H1 (cell line): ENCODE results near the gene DYNLT5. TPM values are rescaled to one million over a fixed set of nuclear protein-coding genes. Genes with fewer than 3 reads are reported as not detected.

Experiments
- CTCF ChIA-PET: fragments of 300-600 bp; sonication (Branson Sonifier 250); formaldehyde crosslinking; loops from one replicate; lab custom pipeline; 2021; ENCODE audit not compliant: partially characterized antibody; lab: Charles Lee
- POLR2A ChIA-PET: fragments of 300-600 bp; sonication (Branson Sonifier 250); formaldehyde crosslinking; loops from one replicate; lab custom pipeline; 2021; ENCODE audit warnings: inconsistent platforms; ENCODE audit not compliant: partially characterized antibody; lab: Charles Lee
- DNase-seq, 2 experiments: peaks; one replicate each; pipeline versions ENCODE4 v3.0.0 to v3.0.0-alpha.2; 2010 to 2022; ENCODE audit warnings: low spot score in 2 of 2, low read depth in 1 of 2, mixed read lengths in 1 of 2
- FAIRE-seq: peaks from 2 replicates; lab custom pipeline; 2011; peaks lifted over from hg19 to GRCh38; lab: Jason Lieb, UNC
- H2AFZ ChIP-seq: 2 replicates; pipeline ENCODE4 v1.8.1; 2012; ENCODE audit warnings: low read length, inconsistent platforms
- H2AK5ac ChIP-seq: 2 replicates; pipeline ENCODE4 v1.6.1; 2013; ENCODE audit warnings: low read depth, low read length
- H2BK120ac ChIP-seq: replicated peaks from 2 replicates; pipeline ENCODE3; 2013; ENCODE audit warnings: low read depth, low read length, inconsistent platforms
- H2BK12ac ChIP-seq: 2 replicates; pipeline ENCODE4 v1.6.1; 2013; ENCODE audit warnings: low read depth, low read length
- H2BK15ac ChIP-seq: 2 replicates; pipeline ENCODE4 v1.6.1; 2013; ENCODE audit warnings: low read length
- H2BK20ac ChIP-seq: 2 replicates; pipeline ENCODE4 v1.6.1; 2013; ENCODE audit warnings: low read length
- H2BK5ac ChIP-seq: 2 replicates; pipeline ENCODE4 v1.6.1; 2013; ENCODE audit warnings: low read depth, low read length
- H3K14ac ChIP-seq: 2 replicates; pipeline ENCODE4 v1.6.1; 2013; ENCODE audit warnings: inconsistent platforms; ENCODE audit not compliant: insufficient read length
- H3K18ac ChIP-seq: 2 replicates; pipeline ENCODE4 v1.6.1; 2013; ENCODE audit warnings: low read length; ENCODE audit errors: extremely low read depth
- H3K23ac ChIP-seq: 2 replicates; pipeline ENCODE4 v1.6.1; 2013; ENCODE audit warnings: inconsistent platforms; ENCODE audit not compliant: insufficient read length
- H3K23me2 ChIP-seq: 2 replicates; pipeline ENCODE4 v1.6.1; 2013; ENCODE audit warnings: low read depth, low read length
- H3K27ac ChIP-seq: 2 replicates; pipeline ENCODE4 v1.6.1; 2011; ENCODE audit warnings: low read depth, low read length, inconsistent platforms
- H3K27me3 ChIP-seq, 4 experiments: replicated peaks in 1 of 4; 1 replicate in 1 of 4; 2 replicates in 3 of 4; pipeline versions ENCODE4 v1.6.1 to v1.8.1; 2011 to 2013; ENCODE audit warnings: low read length in 3 of 4, mild to moderate bottlenecking in 3 of 4, inconsistent platforms in 2 of 4, mixed read lengths in 2 of 4, moderate library complexity in 1 of 4; ENCODE audit not compliant: control insufficient read depth in 3 of 4, insufficient read depth in 3 of 4; ENCODE audit errors: extremely low read depth in 1 of 4
- H3K36me3 ChIP-seq, 4 experiments: 2 replicates each; pipeline versions ENCODE4 v1.6.1 to v1.8.1; 2011 to 2013; ENCODE audit warnings: mild to moderate bottlenecking in 4 of 4, low read length in 3 of 4, moderate library complexity in 2 of 4, control low read depth in 1 of 4, inconsistent platforms in 1 of 4; ENCODE audit not compliant: insufficient read depth in 4 of 4, control insufficient read depth in 2 of 4
- H3K4ac ChIP-seq: replicated peaks from 2 replicates; pipeline ENCODE3; 2013; ENCODE audit warnings: low read length, low read depth, mixed read lengths, inconsistent platforms; ENCODE audit not compliant: insufficient read length
- H3K4me1 ChIP-seq, 4 experiments: replicated peaks in 1 of 4; 1 replicate in 1 of 4; 2 replicates in 3 of 4; pipeline versions ENCODE4 v1.6.1 to v1.8.1; 2011 to 2013; ENCODE audit warnings: low read length in 3 of 4, inconsistent platforms in 2 of 4, mixed read lengths in 1 of 4; ENCODE audit not compliant: insufficient read depth in 4 of 4, control insufficient read depth in 3 of 4
- H3K4me2 ChIP-seq, 2 experiments: 2 replicates each; pipeline versions ENCODE4 v1.6.1 to v1.8.1; 2011 to 2013; ENCODE audit warnings: low read depth in 2 of 2, low read length in 2 of 2, control low read depth in 1 of 2, inconsistent platforms in 1 of 2, mild to moderate bottlenecking in 1 of 2; ENCODE audit not compliant: insufficient read depth in 1 of 2
- H3K4me3 ChIP-seq, 4 experiments: fragments of 200-600, 300-600 bp in 1 of 4; sonication (generic), shearing (Covaris generic), sonication (Bioruptor Twin) in 1 of 4; 2 replicates each; pipeline versions ENCODE4 v1.5.1 to v1.8.1; 2011 to 2016; ENCODE audit warnings: low read length in 4 of 4, low read depth in 3 of 4, control low read depth in 2 of 4, inconsistent platforms in 2 of 4, mild to moderate bottlenecking in 2 of 4, mixed read lengths in 1 of 4, moderate library complexity in 1 of 4; ENCODE audit not compliant: insufficient read depth in 2 of 4; ENCODE audit errors: extremely low read depth in 1 of 4
- H3K56ac ChIP-seq: replicated peaks from 2 replicates; pipeline ENCODE3; 2013; ENCODE audit warnings: low read depth, mild to moderate bottlenecking, mixed read lengths, low read length, inconsistent platforms; ENCODE audit not compliant: insufficient read length
- H3K79me1 ChIP-seq: 2 replicates; pipeline ENCODE4 v1.6.1; 2013; ENCODE audit warnings: low read depth, low read length, control low read depth
- H3K79me2 ChIP-seq, 2 experiments: 2 replicates each; pipeline versions ENCODE4 v1.6.1 to v1.8.1; 2012 to 2013; ENCODE audit warnings: low read length in 2 of 2, mild to moderate bottlenecking in 2 of 2, inconsistent platforms in 1 of 2; ENCODE audit not compliant: insufficient read depth in 2 of 2, control insufficient read depth in 1 of 2
- H3K9ac ChIP-seq, 4 experiments: replicated peaks in 1 of 4; 1 replicate in 1 of 4; 2 replicates in 3 of 4; pipeline versions ENCODE4 v1.6.1 to v1.8.1; 2011 to 2013; ENCODE audit warnings: low read depth in 3 of 4, low read length in 3 of 4, control low read depth in 2 of 4, mild to moderate bottlenecking in 2 of 4, moderate library complexity in 2 of 4, inconsistent platforms in 1 of 4; ENCODE audit errors: extremely low read depth in 1 of 4
- H3K9me3 ChIP-seq, 2 experiments: 2 replicates each; pipeline versions ENCODE4 v1.6.1 to v1.8.1; 2012 to 2013; ENCODE audit warnings: mild to moderate bottlenecking in 2 of 2, moderate library complexity in 2 of 2, control low read depth in 1 of 2, inconsistent platforms in 1 of 2, low read depth in 1 of 2, low read length in 1 of 2, mixed read lengths in 1 of 2; ENCODE audit not compliant: insufficient read depth in 2 of 2
- H4K20me1 ChIP-seq, 2 experiments: replicated peaks in 1 of 2; 2 replicates each; pipeline versions ENCODE3 to v1.8.1; 2011 to 2013; ENCODE audit warnings: inconsistent platforms in 2 of 2, low read length in 2 of 2, mild to moderate bottlenecking in 1 of 2; ENCODE audit not compliant: insufficient read depth in 2 of 2, control insufficient read depth in 1 of 2
- H4K5ac ChIP-seq: 2 replicates; pipeline ENCODE4 v1.6.1; 2013; ENCODE audit warnings: low read length, low read depth, mixed read lengths, inconsistent platforms; ENCODE audit not compliant: insufficient read length
- H4K8ac ChIP-seq: 2 replicates; pipeline ENCODE4 v1.8.0; 2013; ENCODE audit warnings: mild to moderate bottlenecking, moderate library complexity, low read length, inconsistent platforms; ENCODE audit not compliant: insufficient read depth; ENCODE audit errors: extremely low read depth
- H4K91ac ChIP-seq: replicated peaks from 2 replicates; pipeline ENCODE3; 2013; ENCODE audit warnings: low read length, mixed read lengths, inconsistent platforms; ENCODE audit not compliant: insufficient read length
- ASH2L ChIP-seq: fragments of 200-600, 300-600 bp; sonication (generic); IDR thresholded peaks from one replicate; pipeline ENCODE4 v1.7.1; 2017; ENCODE audit warnings: low read length
- CBX5 ChIP-seq: fragments of 300-800, 300-1000 bp; sonication (generic); IDR thresholded peaks from 2 replicates; pipeline ENCODE4 v1.7.1; 2016; ENCODE audit warnings: antibody characterized with exemption, low read length, low read depth
- CBX8 ChIP-seq: fragments of 300-800, 300-1000 bp; sonication (generic); IDR thresholded peaks from 2 replicates; pipeline ENCODE4 v1.7.1; 2016; ENCODE audit warnings: low read depth, low read length, borderline replicate concordance
- EP300 ChIP-seq, 2 experiments: IDR thresholded peaks; 1 replicate in 1 of 2; 2 replicates in 1 of 2; pipeline ENCODE4 v1.6.1; 2011 to 2012; ENCODE audit warnings: low read depth in 2 of 2, low read length in 2 of 2, mild to moderate bottlenecking in 2 of 2, borderline replicate concordance in 1 of 2, inconsistent platforms in 1 of 2, moderate library complexity in 1 of 2
- GTF2F1 ChIP-seq: IDR thresholded peaks from 2 replicates; pipeline ENCODE4 v1.6.1; 2012; ENCODE audit warnings: low read depth, low read length, improper control_type of control experiment, borderline replicate concordance
- KDM4A ChIP-seq: IDR thresholded peaks from one replicate; pipeline ENCODE4 v1.7.1; 2012; ENCODE audit warnings: low read depth, mild to moderate bottlenecking, moderate library complexity, low read length, inconsistent platforms; ENCODE audit not compliant: severe bottlenecking
- KDM5A ChIP-seq: fragments of 200-600 bp; IDR thresholded peaks from 2 replicates; pipeline ENCODE4 v1.7.1; 2012; ENCODE audit warnings: mild to moderate bottlenecking, low read length, inconsistent platforms, mixed read lengths
- RAD21 ChIP-seq, 2 experiments: IDR thresholded peaks in 1 of 2; conservative IDR thresholded peaks in 1 of 2; 2 replicates each; pipeline ENCODE4 v1.6.1; 2011; ENCODE audit warnings: low read depth in 2 of 2, low read length in 2 of 2, improper control_type of control experiment in 1 of 2, inconsistent platforms in 1 of 2, mild to moderate bottlenecking in 1 of 2, moderate library complexity in 1 of 2
- SAP30 ChIP-seq: fragments of 300-600 bp; sonication (generic); IDR thresholded peaks from 2 replicates; pipeline ENCODE4 v1.7.1; 2012; ENCODE audit warnings: low read length, moderate library complexity, mild to moderate bottlenecking, inconsistent platforms; ENCODE audit not compliant: insufficient read depth, insufficient replicate concordance
- SP1 ChIP-seq: IDR thresholded peaks from 2 replicates; pipeline ENCODE4 v1.6.1; 2011; ENCODE audit warnings: low read depth, low read length
- SP2 ChIP-seq: IDR thresholded peaks from 2 replicates; pipeline ENCODE4 v1.6.1; 2012; ENCODE audit warnings: mild to moderate bottlenecking, low read length, inconsistent platforms
- SUZ12 ChIP-seq: fragments of 200-600 bp; sonication (generic); IDR thresholded peaks from 2 replicates; pipeline ENCODE4 v1.6.1; 2012; ENCODE audit warnings: mild to moderate bottlenecking, inconsistent platforms, low read length, moderate library complexity, mixed read lengths
- YY1 ChIP-seq: IDR thresholded peaks from 2 replicates; pipeline ENCODE4 v1.6.1; 2011; ENCODE audit warnings: low read depth, mild to moderate bottlenecking, low read length
- WGBS, 2 experiments: shearing (Covaris generic) in 1 of 2; methylation state at CpG; one replicate each; pipeline versions ENCODE4 v1.1.6 to v1.1.7; 2013 to 2015; ENCODE audit warnings: low lambda C conversion rate in 2 of 2, mixed read lengths in 2 of 2, inconsistent platforms in 1 of 2, low coverage in 1 of 2, missing lambda C conversion rate in 1 of 2; ENCODE audit not compliant: insufficient replicate concordance in 2 of 2, insufficient coverage in 1 of 2, insufficient read length in 1 of 2; ENCODE audit errors: extremely low coverage in 1 of 2, missing lambda C conversion rate in 1 of 2; 5-methylcytosine and 5-hydroxymethylcytosine counted together
- polyA plus RNA-seq, 7 experiments: library from polyadenylated mRNA; depleted of rRNA in 3 of 7; stranded (reverse) in 5 of 7; unstranded in 2 of 7; fragments of >200 nt in 5 of 7; fragments of 200-250 nt in 2 of 7; gene quantifications; 1 replicate in 5 of 7; 2 replicates in 1 of 7; 4 replicates in 1 of 7; pipeline versions ENCODE4 v1.2.1 to v1.2.3, GENCODE V29; 2011 to 2013; ENCODE audit warnings: missing spikeins in 2 of 7, mixed read lengths in 2 of 7
- total RNA-seq: library from RNA; stranded (reverse); fragmentation: NEBNext Ultra II Directional; extraction: Animal tissue kit (Norgen Biotek cat#: 25700); gene quantifications from 2 replicates; pipeline ENCODE4 v1.2.1, GENCODE V29; 2021
- TF ChIP-seq, protein P1 (sequence below): IDR thresholded peaks from 2 replicates; pipeline ENCODE4 v1.6.1; 2012; ENCODE audit warnings: inconsistent platforms

DYNLT5 gene
- total and polyA plus RNA-seq, 2 of the 8 experiments (the other 6 are each of a cell fraction or from before 2014, with no cell fraction given): 0.93 to 1.5 TPM

DNA sequence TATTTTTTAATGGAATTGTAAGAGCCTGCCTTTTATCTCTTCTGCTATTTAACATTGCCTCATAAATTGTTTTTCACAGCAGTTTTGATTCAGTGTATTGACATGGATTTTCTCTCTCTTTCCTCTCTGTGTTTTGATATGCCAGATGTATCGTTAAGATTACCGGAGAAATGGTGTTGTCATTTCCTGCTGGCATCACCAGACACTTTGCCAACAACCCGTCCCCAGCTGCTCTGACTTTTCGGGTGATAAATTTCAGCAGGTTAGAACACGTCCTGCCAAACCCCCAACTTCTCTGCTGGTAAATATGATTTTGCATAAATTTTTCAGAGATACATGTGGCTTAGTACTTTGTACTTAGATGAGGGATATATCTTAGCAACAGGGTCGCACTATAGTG is 23.1 kb upstream of the DYNLT5 start:
- no peak overlapping the region for H2BK15ac ChIP-seq
- no peaks in the 10 kb centered on the region for H3K36me3 ChIP-seq
- H4K20me1 ChIP-seq: no peaks in the 10 kb centered on the region
- WGBS, 2 experiments: 91% methylated on average over 6 of the region's 6 CpGs; no CpG with 5 or more reads in 1 of the 2 experiments
- no peak overlapping the region for H3K4me2 ChIP-seq
- no peak overlapping the region for H2BK12ac ChIP-seq
- H3K23ac ChIP-seq: no peak overlapping the region
- no peaks in the 10 kb centered on the region for H3K9me3 ChIP-seq
- no peaks in the 10 kb centered on the region for H3K79me1 ChIP-seq
- H3K27ac ChIP-seq: no peak overlapping the region
- no peak overlapping the region for H2AFZ ChIP-seq
- DNase-seq: no peak
- H3K4ac ChIP-seq: no peak overlapping the region
- no peak overlapping the region for H2AK5ac ChIP-seq
- H4K91ac ChIP-seq: no peak overlapping the region
- H4K5ac ChIP-seq: no peak overlapping the region
- H2BK5ac ChIP-seq: no peak overlapping the region
- no peak overlapping the region for H3K56ac ChIP-seq
- no peak overlapping the region for H2BK120ac ChIP-seq
- no peak overlapping the region for H3K4me3 ChIP-seq
- H3K18ac ChIP-seq: no peak overlapping the region
- no peaks in the 10 kb centered on the region for H3K27me3 ChIP-seq
- no peak for FAIRE-seq
- H3K4me1 ChIP-seq: peaks cover 0 to 4% (median 2%) of the 10 kb centered on the region in 4 experiments; a peak in 2 of 7 replicates
- H3K79me2 ChIP-seq: no peaks in the 10 kb centered on the region
- ChIA-PET CTCF (interaction anchor here (2.2 kb wide), 1 partner anchor 10 kb away, joined by 8 read pairs; no protein-coding TSS in a partner anchor), POLR2A (no interaction called here)
- no peak overlapping the region for H3K14ac ChIP-seq
- no peaks in the 10 kb centered on the region for H3K23me2 ChIP-seq
- H4K8ac ChIP-seq: no peak overlapping the region
- H2BK20ac ChIP-seq: no peak overlapping the region
- no peak overlapping the region for H3K9ac ChIP-seq
- no peak for TF ChIP-seq KDM5A
- no peak for TF ChIP-seq CBX5
- TF ChIP-seq, protein P1, sequence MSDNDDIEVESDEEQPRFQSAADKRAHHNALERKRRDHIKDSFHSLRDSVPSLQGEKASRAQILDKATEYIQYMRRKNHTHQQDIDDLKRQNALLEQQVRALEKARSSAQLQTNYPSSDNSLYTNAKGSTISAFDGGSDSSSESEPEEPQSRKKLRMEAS: no peak
- no peak for TF ChIP-seq ASH2L
- no peak for TF ChIP-seq YY1
- no peak for TF ChIP-seq KDM4A
- no peak for TF ChIP-seq SUZ12
- no peak for TF ChIP-seq SP2
- no peak for TF ChIP-seq GTF2F1
- no peak for TF ChIP-seq CBX8
- no peak for TF ChIP-seq SP1
- TF ChIP-seq EP300 (IDR thresholded peaks at IDR 0.05; ENCODE audit: borderline replicate concordance in 1 of 2, low read depth in 2 of 2, low read length in 2 of 2): no peak
- no peak for TF ChIP-seq RAD21 (IDR thresholded peaks at IDR 0.05 in 1 of 2, conservative IDR thresholded peaks at IDR 0.05 in 1 of 2; ENCODE audit: low read depth in 2 of 2, low read length in 2 of 2)
- TF ChIP-seq SAP30: no peak
